Sciatic nerve (tissue), 2 donors: ENCODE results near the gene LRRC31. TPM values are rescaled to one million over a fixed set of nuclear protein-coding genes. Genes with fewer than 3 reads are reported as not detected.

Source experiments
- ATAC-seq: fragments of 200-7000 bp; cut with Tn5 transposase; one replicate; pipeline ENCODE4 v1.9.1; 2020; ENCODE audit warnings: mild to moderate bottlenecking, moderate library complexity
- DNase-seq: peaks from one replicate; pipeline ENCODE4 v3.0.0-alpha.2; 2020; ENCODE audit warnings: low spot score
- intact Hi-C: fragments of 100-400 bp; cut with DNase I; formaldehyde crosslinking; loops from one replicate; pipeline ENCODE4 v1.14.2; 2022
- total RNA-seq: library from RNA; stranded (reverse); fragmentation: NEBNext Ultra II Directional; extraction: Animal tissue kit (Norgen Biotek cat#: 25700); gene quantifications from one replicate; pipeline ENCODE4 v1.2.1, GENCODE V29; 2021
- donor health status: DM: no; HTN: no; CAD: no.
- donor health status: DM: no; HTN: no; CAD: no.

LRRC31 gene
- total RNA-seq, 1 donor from 2014 or later, result not detected

DNA sequence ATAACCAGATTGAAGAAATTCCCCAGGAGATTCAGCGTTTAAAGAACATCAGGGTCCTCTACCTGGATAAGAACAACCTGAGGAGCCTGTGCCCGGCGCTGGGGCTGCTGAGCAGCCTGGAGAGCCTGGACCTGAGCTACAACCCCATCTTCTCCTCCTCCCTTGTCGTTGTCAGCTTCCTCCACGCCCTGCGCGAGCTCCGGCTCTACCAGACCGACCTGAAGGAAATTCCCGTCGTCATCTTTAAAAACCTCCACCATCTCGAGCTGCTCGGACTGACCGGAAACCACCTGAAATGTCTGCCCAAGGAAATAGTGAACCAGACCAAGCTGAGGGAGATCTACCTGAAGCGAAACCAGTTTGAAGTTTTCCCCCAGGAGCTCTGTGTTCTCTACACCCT is 47.6 kb downstream of the LRRC31 start:
- intact Hi-C loops, result no loop called here

DNA sequence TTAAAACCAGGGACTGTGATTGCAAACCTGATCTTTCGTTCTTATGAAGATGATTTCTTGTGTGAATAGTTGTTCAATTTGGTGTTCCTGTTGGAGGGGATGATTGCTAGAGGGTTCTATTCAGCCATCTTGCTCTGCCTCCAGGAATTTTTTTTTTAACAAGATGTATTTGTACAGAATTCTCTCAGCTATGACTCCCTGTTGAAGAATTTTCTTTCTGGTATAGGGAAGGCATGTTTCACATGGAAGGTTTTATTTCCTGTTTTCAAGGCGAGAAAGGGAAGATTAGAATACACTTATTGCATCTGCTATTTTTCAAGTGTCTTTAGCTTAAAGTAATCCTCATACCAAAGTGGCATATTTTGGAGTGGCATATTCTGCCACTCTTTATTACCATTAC is 51.4 kb downstream of the LRRC31 start:
- intact Hi-C loops, result no loop called here
- ATAC-seq (no peak), DNase-seq (no peak)

More for the DNA sequence above, 47.6 kb downstream of the LRRC31 start:
- ATAC-seq (no peak), DNase-seq (no peak)

DNA sequence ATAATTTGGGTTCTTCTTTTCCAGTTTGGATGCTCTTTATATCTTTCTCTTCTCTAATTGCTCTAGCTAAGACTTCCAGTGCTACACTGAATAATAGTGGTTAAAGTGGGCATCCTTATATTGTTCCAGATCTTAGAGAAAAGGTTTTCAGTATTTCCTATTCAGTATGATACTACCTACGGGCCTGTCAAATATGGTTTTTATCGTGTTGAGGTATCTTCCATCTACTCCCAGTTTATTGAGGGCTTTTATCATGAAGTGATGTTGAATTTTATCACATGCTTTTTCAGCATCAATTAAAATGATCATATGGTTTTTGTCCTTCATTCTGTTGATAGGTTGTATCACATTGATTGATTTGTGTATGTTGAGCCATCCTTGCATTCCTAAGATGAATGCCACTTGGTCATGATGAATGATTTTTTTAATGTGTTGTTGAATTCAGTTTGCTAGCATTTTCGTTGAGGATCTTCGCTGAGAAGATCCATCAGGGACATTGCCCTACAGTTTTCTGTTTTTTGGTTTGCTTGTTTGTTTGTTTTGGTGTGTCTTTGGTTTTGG is 54.1 kb downstream of the LRRC31 start:
- DNase-seq (no peak), ATAC-seq (no peak)
- intact Hi-C loops, result no loop called here

DNA sequence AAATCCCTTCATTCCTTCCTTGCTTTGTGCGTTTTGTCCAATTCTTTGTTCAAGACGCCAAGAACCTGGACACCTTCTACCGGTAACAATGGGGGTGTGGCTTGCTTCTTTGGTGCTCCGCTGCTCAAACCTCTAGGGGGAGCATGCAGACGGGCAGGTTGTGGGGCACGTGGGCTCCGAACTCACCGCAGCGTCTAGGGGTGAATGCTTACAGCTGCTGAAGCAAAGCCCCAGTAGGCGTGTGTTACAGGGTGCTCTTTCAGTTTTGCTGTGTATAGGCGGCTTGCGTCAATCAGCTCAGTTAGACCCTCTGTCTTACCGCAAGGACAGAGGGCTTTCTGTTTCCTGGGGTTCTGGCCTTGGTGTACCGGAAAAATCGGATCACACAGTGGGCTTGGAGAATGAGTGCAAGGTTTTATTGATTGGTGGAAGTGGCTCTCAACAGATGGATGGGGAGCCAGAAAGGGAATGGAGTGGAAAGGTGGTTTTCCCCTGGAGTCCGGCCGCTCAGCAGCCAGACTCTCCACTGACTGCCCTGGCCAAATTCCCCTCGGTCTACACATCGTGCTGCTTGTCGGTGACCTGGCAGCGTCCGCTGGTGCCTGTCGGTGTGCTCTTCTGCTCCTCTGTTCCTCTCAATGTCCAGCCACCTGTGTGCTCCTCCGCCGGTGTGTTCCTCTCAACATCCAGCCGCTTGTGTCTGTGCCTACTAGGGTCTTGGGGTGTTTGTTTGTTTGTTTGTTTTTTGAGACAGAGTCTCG is 55.8 kb downstream of the LRRC31 start:
- DNase-seq, result no peak
- ATAC-seq, result peak; percentile 33
- intact Hi-C loops, result no loop called here

DNA sequence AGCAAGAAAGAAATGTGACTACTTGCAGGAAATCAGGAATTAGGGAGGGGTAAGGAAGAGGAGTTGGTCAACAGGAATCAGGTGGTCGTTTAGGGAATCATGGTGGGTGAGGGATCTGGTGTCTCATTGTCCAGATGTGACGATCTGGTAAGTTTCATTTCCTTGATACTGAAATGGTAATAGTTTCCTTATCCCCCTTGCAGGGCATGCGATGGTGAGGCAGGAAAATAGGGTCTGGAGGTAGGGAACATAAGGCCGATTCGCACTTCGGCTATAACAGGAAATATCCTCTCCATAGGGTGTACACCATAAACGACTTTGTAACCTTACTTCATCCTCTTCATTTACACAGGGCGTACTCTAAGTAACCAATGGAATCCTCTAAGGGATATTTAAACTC is 56.5 kb downstream of the LRRC31 start:
- DNase-seq (no peak), ATAC-seq (no peak)
- intact Hi-C loops, result no loop called here

DNA sequence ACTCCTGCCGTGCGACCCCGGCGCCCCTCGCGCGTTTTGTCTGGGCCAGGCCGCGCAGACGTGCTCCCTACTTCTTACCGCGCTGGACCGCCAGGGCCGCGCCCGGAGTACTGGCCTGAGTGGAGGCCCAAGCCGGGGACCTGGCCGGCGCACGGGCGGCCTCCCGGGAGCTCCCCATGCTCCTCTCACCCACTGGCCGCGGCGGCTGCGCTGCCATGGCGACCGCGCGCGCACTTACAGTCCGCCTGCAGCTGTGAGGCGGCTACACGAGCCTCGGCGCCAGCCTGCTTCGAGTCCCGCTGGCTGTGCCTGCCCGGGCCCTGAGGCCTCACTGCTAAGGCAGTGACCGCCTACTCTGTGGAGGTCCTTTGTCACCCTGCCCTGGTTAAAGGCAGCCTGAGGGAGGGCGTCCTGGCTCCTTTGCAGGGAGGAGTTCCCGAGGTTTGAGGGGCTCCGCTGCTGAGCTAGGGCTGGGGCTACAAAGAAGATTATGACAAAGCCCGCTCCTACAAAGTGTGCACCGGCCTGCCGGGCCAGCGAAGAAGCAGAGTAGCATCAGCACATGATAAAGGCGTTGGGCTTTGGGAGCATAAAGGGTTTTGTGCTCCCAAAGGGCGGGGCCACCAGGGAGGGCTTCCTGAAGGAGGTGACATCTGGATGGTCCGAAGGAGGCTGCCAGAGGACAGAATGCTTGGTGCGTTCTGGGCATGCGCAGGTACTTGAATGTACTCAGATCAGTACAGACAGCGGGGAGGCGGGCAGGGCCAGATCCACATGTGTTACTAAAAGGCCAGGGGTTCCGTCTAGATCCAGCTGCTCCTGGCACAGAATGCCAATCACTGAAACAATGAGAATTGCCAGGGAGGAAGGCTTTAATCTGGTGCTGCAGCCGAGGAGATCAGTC is 57.2 kb downstream of the LRRC31 start, which contains the start of the genes LRRC34 and LRRIQ4:
TSS of gene LRRC34 (minus strand) at position 573 of the 904 bp plus-strand sequence. CDS start at position 217, 356 bp downstream.
TSS of gene LRRIQ4 (plus strand) at position 539 of the 904 bp plus-strand sequence. CDS start 9,052 bp downstream, outside the sequence.
- DNase-seq, result peak; percentile 85
- ATAC-seq, result peak; percentile 93
- intact Hi-C loops, result no loop called here

DNA sequence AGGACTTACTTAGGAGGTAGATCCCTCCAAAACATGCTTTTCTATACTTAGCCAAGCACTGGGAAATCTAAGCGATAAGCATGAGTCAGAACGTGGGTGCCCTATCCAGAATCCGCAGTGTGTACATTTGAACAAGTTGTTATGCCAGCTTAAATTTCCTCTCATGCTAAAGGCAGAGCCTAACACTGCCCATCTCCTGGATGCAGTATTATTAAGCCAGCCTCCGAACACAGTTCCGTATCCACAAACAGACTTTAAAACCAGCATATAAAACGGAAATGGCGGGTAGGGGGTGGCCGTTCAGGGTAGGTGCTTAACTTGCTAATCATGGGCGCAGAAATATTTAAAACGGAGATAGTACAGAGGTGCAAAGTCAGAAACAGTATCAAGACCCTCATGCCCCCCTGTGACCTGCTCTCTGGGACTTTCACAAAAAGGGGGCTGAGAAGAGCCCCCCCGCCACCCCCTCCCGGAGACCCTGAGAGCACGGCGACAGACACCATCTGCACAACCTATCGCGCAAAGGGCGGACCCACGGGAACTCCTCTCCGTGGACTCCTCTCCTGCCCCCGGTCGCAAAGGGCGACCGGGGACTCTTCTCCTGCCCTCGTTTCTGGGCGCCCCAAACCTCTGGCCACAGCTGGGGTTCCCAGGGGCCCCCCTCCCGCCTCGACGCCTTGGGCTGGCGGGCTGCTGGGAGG is 58.0 kb downstream of the LRRC31 start:
- ATAC-seq (peak; percentile 41), DNase-seq (no peak)
- intact Hi-C loops, result no loop called here

DNA sequence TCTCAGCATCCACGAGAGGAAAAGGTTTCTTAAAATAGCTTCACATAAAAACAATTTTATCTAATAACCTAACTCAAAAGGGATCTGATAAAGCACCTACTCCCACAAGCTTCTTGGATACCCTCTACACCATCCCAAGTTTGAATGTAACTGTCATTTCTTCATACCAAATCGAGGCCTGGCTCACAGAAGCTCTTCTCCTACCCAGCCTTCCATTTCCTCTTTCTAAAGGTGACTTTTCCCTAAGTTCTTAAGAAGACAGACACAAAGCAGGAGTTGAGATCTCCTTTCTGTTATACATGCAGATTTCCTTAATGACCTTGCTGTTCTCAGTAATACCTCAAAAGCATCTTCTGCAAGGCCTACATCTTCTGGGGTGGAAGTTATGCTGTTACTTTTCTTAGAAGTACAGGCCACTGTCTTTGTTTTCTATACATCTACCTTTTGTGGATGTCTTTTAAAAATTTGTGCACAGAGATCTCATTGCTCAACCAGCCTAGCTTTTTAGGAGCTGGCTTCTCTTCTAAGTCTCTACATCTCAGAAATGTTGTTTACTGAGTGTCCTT is 60.4 kb downstream of the LRRC31 start:
- ATAC-seq (no peak), DNase-seq (no peak)
- intact Hi-C loops, result no loop called here

DNA sequence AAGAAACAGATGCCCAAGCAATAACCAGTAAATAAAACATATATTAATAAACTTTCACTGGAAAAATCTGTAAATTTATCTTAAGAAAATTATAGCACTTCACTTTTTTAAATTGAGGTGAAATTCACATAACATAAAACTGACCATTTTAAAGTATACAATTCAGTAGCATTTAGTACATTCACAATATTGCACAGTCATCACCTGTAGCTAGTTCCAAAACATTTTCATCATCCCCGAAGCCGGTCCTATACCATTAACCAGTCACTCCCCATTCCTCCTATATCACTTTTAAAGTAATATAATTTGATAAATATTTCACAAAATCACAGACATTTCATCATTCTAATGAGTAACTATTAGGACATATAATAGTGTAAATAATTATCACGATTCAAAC is 65.1 kb downstream of the LRRC31 start:
- ATAC-seq, result no peak

DNA sequence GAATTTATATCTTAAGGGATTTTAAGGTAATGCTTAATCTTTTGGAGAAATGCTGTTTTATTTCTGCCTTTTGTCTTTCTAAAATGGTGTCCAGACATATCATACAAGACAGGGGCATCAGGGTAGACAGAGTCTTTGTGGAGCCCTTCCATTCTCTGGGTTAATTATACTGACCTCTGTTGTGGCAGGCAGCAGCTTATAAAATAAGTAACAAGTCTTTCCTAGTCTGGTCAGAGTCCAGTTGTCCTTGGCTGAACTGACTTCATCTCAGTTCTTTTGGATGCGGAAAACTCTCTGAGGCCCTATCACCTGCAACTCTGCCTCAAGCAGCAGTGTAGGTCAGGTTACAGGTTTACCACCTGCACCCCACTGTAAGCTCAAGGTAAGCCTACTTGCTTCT is 77.4 kb downstream of the LRRC31 start:
- DNase-seq (no peak), ATAC-seq (no peak)
- intact Hi-C loops, result no loop called here

More for the DNA sequence above, 65.1 kb downstream of the LRRC31 start:
- DNase-seq, result no peak
- intact Hi-C loops, result no loop called here

DNA sequence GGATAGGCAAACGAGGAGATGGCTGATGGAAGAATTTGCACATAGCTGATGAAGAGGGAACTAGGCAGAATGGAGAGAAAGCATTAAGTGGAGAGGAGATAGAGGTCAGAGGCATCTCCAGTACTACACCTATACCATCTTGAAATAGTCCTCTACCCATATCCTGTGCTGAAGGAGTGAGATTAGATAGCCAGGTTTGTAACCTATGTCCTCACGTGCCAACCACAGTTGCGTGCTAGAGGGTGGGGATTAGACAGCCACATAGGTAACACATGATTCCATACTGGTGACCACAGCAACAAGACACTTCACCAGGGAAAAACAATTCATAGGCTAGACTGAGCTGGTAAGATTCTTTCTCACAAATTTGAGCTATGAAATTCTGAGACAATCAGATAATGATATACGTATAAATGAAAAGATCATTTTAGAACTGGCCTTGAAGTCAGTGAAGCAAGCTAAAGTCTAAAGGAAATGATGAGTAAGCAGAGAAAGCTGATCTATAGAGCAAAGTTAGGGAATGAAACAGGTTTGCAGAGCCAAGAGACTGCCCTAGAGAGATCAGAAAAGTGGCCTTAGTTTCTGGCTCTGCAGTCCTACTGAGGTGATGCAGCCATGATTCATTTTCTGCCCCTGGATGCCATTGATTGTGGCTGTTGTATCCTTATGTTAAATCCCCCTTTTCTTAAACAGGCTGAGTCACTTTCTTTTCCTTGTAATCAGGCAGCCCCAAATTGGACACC is 78.9 kb downstream of the LRRC31 start:
- ATAC-seq (no peak), DNase-seq (no peak)
- intact Hi-C loops, result no loop called here

DNA sequence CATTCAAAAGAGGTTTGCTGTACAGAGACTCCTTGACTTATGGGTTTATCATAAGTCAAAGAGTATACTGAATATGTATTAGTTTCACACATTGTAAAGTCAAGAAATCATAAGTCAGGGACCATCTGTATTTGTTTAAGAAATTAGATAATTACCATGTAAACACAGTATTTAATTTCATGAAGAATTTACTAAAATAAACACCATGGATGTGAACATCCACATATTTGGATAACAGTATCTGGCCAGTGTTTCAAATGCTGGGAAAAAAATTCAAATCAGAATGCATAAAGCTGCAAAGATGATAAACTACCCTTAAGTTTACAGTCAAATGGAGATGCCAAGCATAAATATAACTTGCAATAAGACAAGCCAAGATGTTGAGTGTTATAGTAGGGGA is 79.5 kb downstream of the LRRC31 start:
- DNase-seq (no peak), ATAC-seq (no peak)
- intact Hi-C loops, result no loop called here

Other genes with a start within 250 kb of the LRRC31 start
- 40.4 TPM for gene MECOM, start 206.2 kb downstream of the LRRC31 start, total RNA-seq
- 6.3 TPM for gene TERC, start 104.9 kb downstream of the LRRC31 start, total RNA-seq
- gene ACTRT3, start 100.4 kb downstream of the LRRC31 start, total RNA-seq, result 2.3 TPM
- gene MYNN, start 96.5 kb downstream of the LRRC31 start, total RNA-seq, result 19.9 TPM
- not detected for gene LRRIQ4, start 57.1 kb downstream of the LRRC31 start, total RNA-seq
- gene LRRC34, start 57.0 kb downstream of the LRRC31 start, total RNA-seq, result 4.7 TPM
- gene SAMD7, start 41.6 kb upstream of the LRRC31 start, total RNA-seq, result not detected
- 232 TPM for gene SEC62, start 96.9 kb upstream of the LRRC31 start, total RNA-seq
- gene GPR160, start 168.1 kb upstream of the LRRC31 start, total RNA-seq, result 5.4 TPM